ENCODE data around the gene RNU1-1. TPM values are rescaled to one million over a fixed set of nuclear protein-coding genes. Genes with fewer than 3 reads are reported as not detected.
"Not testable (repeated sequence)": the region's sequence is repeated elsewhere in the genome, so short reads cannot be mapped to it uniquely, and the experiment has no call there.

Gene RNU1-1
- total and polyA plus RNA-seq, 2 of the 8 experiments (the other 6 are each of a cell fraction or from before 2014, with no cell fraction given) = 145 to 1,303 TPM

DNA sequence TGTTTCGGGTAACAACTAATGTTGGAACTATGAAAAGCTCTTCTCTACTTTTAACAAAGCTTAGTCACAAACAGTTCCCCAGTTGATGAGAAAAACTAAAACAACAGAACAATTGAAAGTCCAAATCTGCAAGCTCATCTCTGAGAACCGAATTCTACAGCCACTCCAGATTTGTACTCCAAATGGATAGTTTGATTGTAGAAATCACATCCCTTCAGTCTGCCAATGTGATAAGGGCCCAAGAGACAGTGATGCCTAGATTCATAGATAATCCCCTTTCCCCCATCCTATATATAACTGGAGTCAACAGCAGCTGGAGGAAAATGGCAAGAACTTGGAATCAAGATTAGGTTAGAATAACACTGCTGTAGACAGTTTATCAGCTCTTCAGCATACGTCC lies 14.3 kb upstream of the RNU1-1 start:
- H2BK20ac ChIP-seq (ENCODE audit: low read length); H3K27me3 ChIP-seq (replicated peaks in 1 of 4; ENCODE audit: control insufficient read depth in 3 of 4, extremely low read depth in 1 of 4, insufficient read depth in 3 of 4, low read length in 3 of 4); H2AK5ac ChIP-seq (ENCODE audit: low read depth, low read length); H4K5ac ChIP-seq (ENCODE audit: insufficient read length, low read depth, low read length); H3K23me2 ChIP-seq (ENCODE audit: low read depth, low read length); H3K27ac ChIP-seq (ENCODE audit: low read depth, low read length); H3K9ac ChIP-seq (replicated peaks in 1 of 4; ENCODE audit: extremely low read depth in 1 of 4, low read depth in 3 of 4, low read length in 3 of 4); H3K4ac ChIP-seq (replicated peaks; ENCODE audit: insufficient read length, low read depth, low read length); H2BK15ac ChIP-seq (ENCODE audit: low read length); H2BK120ac ChIP-seq (replicated peaks; ENCODE audit: low read depth, low read length); H3K14ac ChIP-seq (ENCODE audit: insufficient read length); H2BK12ac ChIP-seq (ENCODE audit: low read depth, low read length); DNase-seq (ENCODE audit: low read depth in 1 of 2, low spot score in 2 of 2); H2AFZ ChIP-seq (ENCODE audit: low read length); H3K23ac ChIP-seq (ENCODE audit: insufficient read length); H3K4me3 ChIP-seq (ENCODE audit: extremely low read depth in 1 of 4, insufficient read depth in 2 of 4, low read depth in 3 of 4, low read length in 4 of 4); POLR2A ChIA-PET (ENCODE audit: partially characterized antibody); H4K91ac ChIP-seq (replicated peaks; ENCODE audit: insufficient read length, low read length); H3K56ac ChIP-seq (replicated peaks; ENCODE audit: insufficient read length, low read depth, low read length); H4K8ac ChIP-seq (ENCODE audit: extremely low read depth, insufficient read depth, low read length); H3K79me2 ChIP-seq (ENCODE audit: control insufficient read depth in 1 of 2, insufficient read depth in 2 of 2, low read length in 2 of 2); H3K36me3 ChIP-seq (ENCODE audit: control insufficient read depth in 2 of 4, insufficient read depth in 4 of 4, low read length in 3 of 4); H3K9me3 ChIP-seq (ENCODE audit: insufficient read depth in 2 of 2, low read depth in 1 of 2, low read length in 1 of 2); H3K18ac ChIP-seq (ENCODE audit: extremely low read depth, low read length); H3K4me1 ChIP-seq (replicated peaks in 1 of 4; ENCODE audit: control insufficient read depth in 3 of 4, insufficient read depth in 4 of 4, low read length in 3 of 4); H3K79me1 ChIP-seq (ENCODE audit: low read depth, low read length); FAIRE-seq; H3K4me2 ChIP-seq (ENCODE audit: insufficient read depth in 1 of 2, low read depth in 2 of 2, low read length in 2 of 2); H4K20me1 ChIP-seq (replicated peaks in 1 of 2; ENCODE audit: control insufficient read depth in 1 of 2, insufficient read depth in 2 of 2, low read length in 2 of 2); H2BK5ac ChIP-seq (ENCODE audit: low read depth, low read length): not testable (repeated sequence)
- 78% methylated on average over 3 of the region's 3 CpGs; no CpG with 5 or more reads in 1 of the 2 experiments for WGBS, 2 experiments (ENCODE audit: extremely low coverage in 1 of 2, insufficient coverage in 1 of 2, insufficient read length in 1 of 2, insufficient replicate concordance in 2 of 2, low coverage in 1 of 2, low lambda C conversion rate in 2 of 2, missing lambda C conversion rate in 1 of 2)
- CTCF ChIA-PET (ENCODE audit: partially characterized antibody) = interaction anchor here (1.0 kb wide), 2 partner anchors 76 to 87 kb away, joined by 3 read pairs; no protein-coding TSS in a partner anchor

DNA sequence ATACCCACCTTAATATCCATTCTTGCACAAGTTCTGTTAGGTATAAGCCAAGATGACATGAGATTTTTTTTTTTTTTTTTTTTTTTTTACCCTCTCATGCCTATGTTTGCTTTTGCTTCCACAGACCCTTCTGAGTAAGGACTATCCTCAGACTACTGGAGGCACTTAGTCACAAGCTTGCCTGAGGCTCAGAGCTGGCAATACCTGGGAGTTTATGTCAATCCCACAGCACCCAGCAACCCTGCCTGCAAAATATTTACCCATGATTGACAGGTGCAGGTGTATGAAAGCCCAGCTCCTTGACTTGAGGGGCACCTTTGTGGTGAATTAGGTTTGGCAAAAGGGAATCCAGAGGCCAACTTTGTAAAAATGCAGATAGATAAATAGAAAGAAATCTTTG lies 11.7 kb upstream of the RNU1-1 start:
- H4K20me1 ChIP-seq (replicated peaks in 1 of 2; ENCODE audit: control insufficient read depth in 1 of 2, insufficient read depth in 2 of 2, low read length in 2 of 2); POLR2A ChIA-PET (ENCODE audit: partially characterized antibody); H3K14ac ChIP-seq (ENCODE audit: insufficient read length); H3K4ac ChIP-seq (replicated peaks; ENCODE audit: insufficient read length, low read depth, low read length); H3K9me3 ChIP-seq (ENCODE audit: insufficient read depth in 2 of 2, low read depth in 1 of 2, low read length in 1 of 2); H3K27ac ChIP-seq (ENCODE audit: low read depth, low read length); H2AFZ ChIP-seq (ENCODE audit: low read length); H3K79me2 ChIP-seq (ENCODE audit: control insufficient read depth in 1 of 2, insufficient read depth in 2 of 2, low read length in 2 of 2); H3K4me2 ChIP-seq (ENCODE audit: insufficient read depth in 1 of 2, low read depth in 2 of 2, low read length in 2 of 2); H3K23ac ChIP-seq (ENCODE audit: insufficient read length); H4K8ac ChIP-seq (ENCODE audit: extremely low read depth, insufficient read depth, low read length); H2BK5ac ChIP-seq (ENCODE audit: low read depth, low read length); DNase-seq (ENCODE audit: low read depth in 1 of 2, low spot score in 2 of 2); H3K4me3 ChIP-seq (ENCODE audit: extremely low read depth in 1 of 4, insufficient read depth in 2 of 4, low read depth in 3 of 4, low read length in 4 of 4); H3K79me1 ChIP-seq (ENCODE audit: low read depth, low read length); H3K27me3 ChIP-seq (replicated peaks in 1 of 4; ENCODE audit: control insufficient read depth in 3 of 4, extremely low read depth in 1 of 4, insufficient read depth in 3 of 4, low read length in 3 of 4); H2BK120ac ChIP-seq (replicated peaks; ENCODE audit: low read depth, low read length); H3K9ac ChIP-seq (replicated peaks in 1 of 4; ENCODE audit: extremely low read depth in 1 of 4, low read depth in 3 of 4, low read length in 3 of 4); FAIRE-seq; H3K36me3 ChIP-seq (ENCODE audit: control insufficient read depth in 2 of 4, insufficient read depth in 4 of 4, low read length in 3 of 4); H4K91ac ChIP-seq (replicated peaks; ENCODE audit: insufficient read length, low read length); H3K56ac ChIP-seq (replicated peaks; ENCODE audit: insufficient read length, low read depth, low read length); H2BK20ac ChIP-seq (ENCODE audit: low read length); H2BK15ac ChIP-seq (ENCODE audit: low read length); H3K18ac ChIP-seq (ENCODE audit: extremely low read depth, low read length); H2BK12ac ChIP-seq (ENCODE audit: low read depth, low read length); H3K23me2 ChIP-seq (ENCODE audit: low read depth, low read length); H4K5ac ChIP-seq (ENCODE audit: insufficient read length, low read depth, low read length); H2AK5ac ChIP-seq (ENCODE audit: low read depth, low read length); H3K4me1 ChIP-seq (replicated peaks in 1 of 4; ENCODE audit: control insufficient read depth in 3 of 4, insufficient read depth in 4 of 4, low read length in 3 of 4): not testable (repeated sequence)
- CTCF ChIA-PET (ENCODE audit: partially characterized antibody) = interaction anchor here (0.6 to 1.2 kb wide), 2 partner anchors 17 to 110 kb away, joined by 3 to 4 read pairs; no protein-coding TSS in a partner anchor

Measured in H1 (cell line).